Thyroid gland (tissue), 4 donors: ENCODE data around the gene PTPRU.

Experiments
- CTCF ChIP-seq, 6 experiments: fragments of 200-600 bp in 3 of 6; fragments of 450-650 bp in 3 of 6; sonication (generic) in 3 of 6; IDR thresholded peaks; one replicate each; pipeline ENCODE4 v1.5.1; 2016 to 2019; ENCODE audit warnings: antibody characterized with exemption in 6 of 6, mild to moderate bottlenecking in 2 of 6, inconsistent platforms in 1 of 6, moderate library complexity in 1 of 6
- POLR2A ChIP-seq, 2 donors: fragments of 450-650 bp; IDR thresholded peaks; one replicate each; pipeline ENCODE4 v1.6.1; 2017; ENCODE audit warnings: antibody characterized with exemption in 2 of 2, mild to moderate bottlenecking in 2 of 2, moderate library complexity in 1 of 2

GRCh38 chr1:29193879-29194455, 42.4 kb upstream of the PTPRU start:
- TF ChIP-seq CTCF (IDR thresholded peaks at IDR 0.05) = no peak
- no peak for TF ChIP-seq POLR2A (IDR thresholded peaks at IDR 0.05)
